Liver (tissue), 9 donors: ENCODE results near the gene TSPO2. TPM values are rescaled to one million over a fixed set of nuclear protein-coding genes. Genes with fewer than 3 reads are reported as not detected.

ENCODE experiments used
- DNase-seq: peaks from one replicate; pipeline ENCODE4 v3.0.0-alpha.2; 2017; ENCODE audit warnings: low spot score
- H3K27ac ChIP-seq, 2 donors: one replicate each; pipeline ENCODE4 v1.7.0; 2013; ENCODE audit warnings: inconsistent platforms in 2 of 2, low read length in 2 of 2, control low read depth in 1 of 2, low read depth in 1 of 2, mild to moderate bottlenecking in 1 of 2
- H3K27me3 ChIP-seq, 4 donors: one replicate each; pipeline versions ENCODE4 v1.6.1 to v1.7.0; 2013; ENCODE audit warnings: low read length in 3 of 4, inconsistent platforms in 1 of 4, mild to moderate bottlenecking in 1 of 4, moderate library complexity in 1 of 4; ENCODE audit not compliant: control insufficient read depth in 4 of 4, insufficient read depth in 4 of 4
- H3K36me3 ChIP-seq, 4 donors: one replicate each; pipeline versions ENCODE4 v1.6.1 to v1.7.0; 2013; ENCODE audit warnings: low read length in 3 of 4, mild to moderate bottlenecking in 3 of 4, low read depth in 1 of 4, moderate library complexity in 1 of 4; ENCODE audit not compliant: control insufficient read depth in 4 of 4, insufficient read depth in 3 of 4
- H3K4me1 ChIP-seq, 4 donors: one replicate each; pipeline versions ENCODE4 v1.6.1 to v1.7.0; 2013; ENCODE audit warnings: low read length in 3 of 4, mild to moderate bottlenecking in 3 of 4, moderate library complexity in 1 of 4; ENCODE audit not compliant: control insufficient read depth in 4 of 4, insufficient read depth in 4 of 4
- H3K4me3 ChIP-seq, 3 donors: one replicate each; pipeline versions ENCODE4 v1.6.1 to v1.7.0; 2013; ENCODE audit warnings: low read length in 3 of 3, control low read depth in 1 of 3, low read depth in 1 of 3, mild to moderate bottlenecking in 1 of 3
- H3K9ac ChIP-seq, 2 donors: one replicate each; pipeline ENCODE4 v1.7.0; 2013; ENCODE audit warnings: low read length in 2 of 2, mild to moderate bottlenecking in 2 of 2, moderate library complexity in 2 of 2, control low read depth in 1 of 2, low read depth in 1 of 2
- H3K9me3 ChIP-seq, 4 donors: one replicate each; pipeline versions ENCODE4 v1.6.1 to v1.7.0; 2013; ENCODE audit warnings: low read length in 3 of 4; ENCODE audit not compliant: control insufficient read depth in 4 of 4
- ATF3 ChIP-seq: IDR thresholded peaks from 2 replicates; pipeline ENCODE4 v1.6.1; 2016; ENCODE audit warnings: antibody characterized with exemption
- CTCF ChIP-seq: fragments of 150-350 bp; IDR thresholded peaks from 2 replicates; pipeline ENCODE4 v1.5.1; 2017; ENCODE audit warnings: improper control_type of control experiment, low read depth, low read length; ENCODE audit not compliant: missing input control
- EGR1 ChIP-seq, 2 donors: IDR thresholded peaks; 2 replicates each; pipeline ENCODE4 v1.6.1; 2016 to 2018; ENCODE audit warnings: antibody characterized with exemption in 2 of 2, low read depth in 2 of 2
- FOXA1 ChIP-seq: IDR thresholded peaks from 2 replicates; pipeline ENCODE4 v1.6.1; 2016; ENCODE audit warnings: antibody characterized with exemption
- FOXA2 ChIP-seq: IDR thresholded peaks from 2 replicates; pipeline ENCODE4 v1.6.1; 2016; ENCODE audit warnings: antibody characterized with exemption
- GABPA ChIP-seq, 2 donors: IDR thresholded peaks in 1 of 2; conservative IDR thresholded peaks in 1 of 2; 2 replicates each; pipeline ENCODE4 v1.6.1; 2016; ENCODE audit warnings: antibody characterized with exemption in 2 of 2, mild to moderate bottlenecking in 1 of 2, moderate library complexity in 1 of 2
- HNF4A ChIP-seq, 2 donors: conservative IDR thresholded peaks; 2 replicates each; pipeline ENCODE4 v1.6.1; 2016; ENCODE audit warnings: antibody characterized with exemption in 2 of 2, mild to moderate bottlenecking in 2 of 2
- HNF4G ChIP-seq: IDR thresholded peaks from 2 replicates; pipeline ENCODE4 v1.6.1; 2016; ENCODE audit warnings: antibody characterized with exemption
- JUND ChIP-seq, 2 donors: IDR thresholded peaks; 2 replicates each; pipeline ENCODE4 v1.6.1; 2016; ENCODE audit warnings: antibody characterized with exemption in 2 of 2
- MAX ChIP-seq: IDR thresholded peaks from 2 replicates; pipeline ENCODE4 v1.6.1; 2016; ENCODE audit warnings: antibody characterized with exemption
- NR2F2 ChIP-seq: IDR thresholded peaks from 2 replicates; pipeline ENCODE4 v1.6.1; 2016; ENCODE audit warnings: antibody characterized with exemption
- RAD21 ChIP-seq, 2 donors: IDR thresholded peaks; 2 replicates each; pipeline ENCODE4 v1.6.1; 2016; ENCODE audit warnings: antibody characterized with exemption in 2 of 2, mild to moderate bottlenecking in 2 of 2
- REST ChIP-seq: IDR thresholded peaks from 2 replicates; pipeline ENCODE4 v1.6.1; 2016; ENCODE audit warnings: antibody characterized with exemption, mild to moderate bottlenecking
- RXRA ChIP-seq, 2 donors: IDR thresholded peaks; 2 replicates each; pipeline ENCODE4 v1.6.1; 2017 to 2018; ENCODE audit warnings: antibody characterized with exemption in 2 of 2, mild to moderate bottlenecking in 1 of 2
- SP1 ChIP-seq: IDR thresholded peaks from 2 replicates; pipeline ENCODE4 v1.6.1; 2018; ENCODE audit warnings: antibody characterized with exemption, mild to moderate bottlenecking
- TAF1 ChIP-seq: conservative IDR thresholded peaks from 2 replicates; pipeline ENCODE4 v1.6.1; 2016; ENCODE audit warnings: antibody characterized with exemption, mild to moderate bottlenecking
- YY1 ChIP-seq: IDR thresholded peaks from 2 replicates; pipeline ENCODE4 v1.6.1; 2016; ENCODE audit warnings: antibody characterized with exemption, mild to moderate bottlenecking
- ZBTB33 ChIP-seq: IDR thresholded peaks from 2 replicates; pipeline ENCODE4 v1.6.1; 2016; ENCODE audit warnings: antibody characterized with exemption
- WGBS: extraction: QIAGEN DNeasy Blood & Tissue Kit; methylation state at CpG from one replicate; pipeline ENCODE4 v1.1.7; 2013; 5-methylcytosine and 5-hydroxymethylcytosine counted together
- polyA plus RNA-seq, 2 donors: library from polyadenylated mRNA; stranded (reverse) in 1 of 2; unstranded in 1 of 2; fragments of 200-250 nt in 1 of 2; fragments of >200 nt in 1 of 2; fragmentation: Nextera tagmentation in 1 of 2; extraction: Ambion mirVana in 1 of 2; gene quantifications; one replicate each; pipeline versions ENCODE4 v1.2.1 to v1.2.3, GENCODE V29; 2013 to 2015
- total RNA-seq, 2 donors: library from RNA; depleted of rRNA; stranded (reverse); fragments of >200 nt; gene quantifications; one replicate each; pipeline ENCODE4 v1.2.3, GENCODE V29; 2014
- donor health status: healthy.
- donor health status: healthy.
- donor health status: healthy.
- donor health status: healthy.
- donor health status: healthy.

Gene TSPO2
- total and polyA plus RNA-seq, 4 donors: 0.25 to 64.9 (median 0.43) TPM

GRCh38 chr6:41063884-41064285 is 21.6 kb downstream of the TSPO2 start:
- Histone ChIP-seq H3K27ac (peak overlapping the region; percentile 61 to 71), H3K4me3 (no peak overlapping the region), H3K36me3 (peaks cover 0 to 10% (median 5%) of the 10 kb centered on the region in 4 donors), H3K4me1 (peaks cover 5 to 34% (median 30%) of the 10 kb centered on the region in 4 donors), H3K27me3 (no peaks in the 10 kb centered on the region), H3K9me3 (no peaks in the 10 kb centered on the region), H3K9ac (no peak overlapping the region)
- DNase-seq: no peak
- 38% methylated on average over 2 of the region's 2 CpGs for WGBS
- TF ChIP-seq HNF4A (conservative IDR thresholded peaks at IDR 0.05): peak in 1 of 2 donors; percentile 6
- peak in 1 of 2 donors; percentile 33 for TF ChIP-seq RAD21 (IDR thresholded peaks at IDR 0.05)
- TF ChIP-seq SP1: peak; percentile 40
- no peak for TF ChIP-seq MAX
- peak; percentile 38 for TF ChIP-seq FOXA2
- no peak for TF ChIP-seq ATF3

GRCh38 chr6:41064841-41065240 is 22.6 kb downstream of the TSPO2 start:
- peak overlapping the region; percentile 61 to 71 for H3K27ac ChIP-seq
- WGBS: 31% methylated on average over 5 of the region's 5 CpGs
- no peaks in the 10 kb centered on the region for H3K27me3 ChIP-seq
- H3K4me1 ChIP-seq: peaks cover 5 to 34% (median 30%) of the 10 kb centered on the region in 4 donors
- no peak for DNase-seq
- peaks cover 0 to 10% (median 6%) of the 10 kb centered on the region in 4 donors for H3K36me3 ChIP-seq
- no peaks in the 10 kb centered on the region for H3K9me3 ChIP-seq
- no peak overlapping the region for H3K4me3 ChIP-seq
- H3K9ac ChIP-seq: no peak overlapping the region
- TF ChIP-seq CTCF (no peak), YY1 (no peak), FOXA2 (no peak), HNF4G (no peak), RXRA (IDR thresholded peaks at IDR 0.05) (no peak), SP1 (no peak), JUND (IDR thresholded peaks at IDR 0.05) (no peak), TAF1 (no peak), FOXA1 (no peak), ZBTB33 (no peak), REST (no peak), HNF4A (conservative IDR thresholded peaks at IDR 0.05) (no peak), EGR1 (IDR thresholded peaks at IDR 0.05; ENCODE audit: low read depth in 2 of 2) (no peak), MAX (no peak), RAD21 (IDR thresholded peaks at IDR 0.05) (no peak), GABPA (IDR thresholded peaks at IDR 0.05 in 1 of 2, conservative IDR thresholded peaks at IDR 0.05 in 1 of 2) (no peak), NR2F2 (no peak), ATF3 (no peak)
